DMS114 treated with DMSO at 0.1 percent for 48 hours (cell line): ENCODE data around the gene LSAMP.

Source experiments
- DNase-seq: peaks from one replicate; lab custom pipeline; 2025; ENCODE audit not compliant: unreplicated experiment; lab: John Stamatoyannopoulos, UW

The LSAMP gene

GRCh38 chr3:116367761-116368395, 77.4 kb downstream of the LSAMP start:
- no peak for DNase-seq

GRCh38 chr3:116356056-116356455, 89.2 kb downstream of the LSAMP start:
- no peak for DNase-seq

GRCh38 chr3:116354382-116354781, 90.9 kb downstream of the LSAMP start:
- no peak for DNase-seq

GRCh38 chr3:116350119-116350733, 95.1 kb downstream of the LSAMP start:
- no peak for DNase-seq

GRCh38 chr3:116348216-116348615, 97.1 kb downstream of the LSAMP start:
- DNase-seq, result no peak

- no peak for DNase-seq
Measured at GRCh38 chr3:116342499-116342898, 102.8 kb downstream of the LSAMP start.

GRCh38 chr3:116341899-116342298, 103.4 kb downstream of the LSAMP start:
- DNase-seq, result no peak

GRCh38 chr3:116341381-116341780, 103.9 kb downstream of the LSAMP start:
- DNase-seq, result no peak

GRCh38 chr3:116340680-116341216, 104.5 kb downstream of the LSAMP start:
- no peak for DNase-seq

GRCh38 chr3:116339441-116340028, 105.8 kb downstream of the LSAMP start:
- no peak for DNase-seq

GRCh38 chr3:116338713-116339112, 106.6 kb downstream of the LSAMP start:
- DNase-seq, result no peak

GRCh38 chr3:116337229-116337628, 108.1 kb downstream of the LSAMP start:
- DNase-seq, result no peak

GRCh38 chr3:116331380-116331779, 113.9 kb downstream of the LSAMP start:
- no peak for DNase-seq

- no peak for DNase-seq
Measured at GRCh38 chr3:116322750-116323375, 122.4 kb downstream of the LSAMP start.

GRCh38 chr3:116318370-116318769, 126.9 kb downstream of the LSAMP start:
- no peak for DNase-seq

GRCh38 chr3:116316771-116317170, 128.5 kb downstream of the LSAMP start:
- no peak for DNase-seq

GRCh38 chr3:116314476-116314875, 130.8 kb downstream of the LSAMP start:
- no peak for DNase-seq

- no peak for DNase-seq
Measured at GRCh38 chr3:116306720-116307119, 138.6 kb downstream of the LSAMP start.

- DNase-seq, result no peak
Measured at GRCh38 chr3:116306149-116306548, 139.1 kb downstream of the LSAMP start.

GRCh38 chr3:116302087-116302747, 143.1 kb downstream of the LSAMP start:
- no peak for DNase-seq

- DNase-seq, result no peak
Measured at GRCh38 chr3:116301422-116301821, 143.9 kb downstream of the LSAMP start.
